GM20431 (cell line): ENCODE results near the gene TSPAN14.
"Not testable (repeated sequence)": the region's sequence is repeated elsewhere in the genome, so short reads cannot be mapped to it uniquely, and the experiment has no call there.

Experiments used
- in situ Hi-C: fragments of 300-500 bp; cut with MseI, MboI; formaldehyde crosslinking; loops from one replicate; pipeline ENCODE4 v1.15.0; 2020; ENCODE audit warnings: low sequenced_read_pairs; ENCODE audit not compliant: unreplicated experiment

Gene TSPAN14

GRCh38 chr10:80453842-80454512, at the start of gene TSPAN14:
Gene TSPAN14 (plus strand): TSS chr10:80454310. CDS start chr10:80489234, 34,924 bp downstream.
- in situ Hi-C loops, result no loop called here

- in situ Hi-C loops, result no loop called here
Measured at GRCh38 chr10:80405035-80405434, 49.1 kb upstream of the TSPAN14 start.

GRCh38 chr10:80405626-80406025, 48.5 kb upstream of the TSPAN14 start:
- in situ Hi-C loops, result no loop called here

- in situ Hi-C loops, result no loop called here
Measured at GRCh38 chr10:80406204-80406603, 47.9 kb upstream of the TSPAN14 start.

GRCh38 chr10:80407812-80408241, 46.3 kb upstream of the TSPAN14 start:
- in situ Hi-C loops, result no loop called here

GRCh38 chr10:80408242-80409101, 45.6 kb upstream of the TSPAN14 start, which contains the start of gene PRXL2A:
Gene PRXL2A (plus strand): TSS chr10:80408551. CDS start chr10:80420468, 11,917 bp downstream.
- in situ Hi-C loops, result no loop called here

- in situ Hi-C loops, result no loop called here
Measured at GRCh38 chr10:80409121-80409520, 45.0 kb upstream of the TSPAN14 start.

GRCh38 chr10:80410122-80410521, 44.0 kb upstream of the TSPAN14 start:
- in situ Hi-C loops, result no loop called here

- in situ Hi-C loops, result no loop called here
Measured at GRCh38 chr10:80410578-80411145, 43.4 kb upstream of the TSPAN14 start.

- in situ Hi-C loops, result no loop called here
Measured at GRCh38 chr10:80411267-80411668, 42.8 kb upstream of the TSPAN14 start.

- in situ Hi-C loops, result no loop called here
Measured at GRCh38 chr10:80411681-80412220, 42.4 kb upstream of the TSPAN14 start.

GRCh38 chr10:80412486-80412885, 41.6 kb upstream of the TSPAN14 start:
- in situ Hi-C loops, result no loop called here

GRCh38 chr10:80413271-80413996, 40.7 kb upstream of the TSPAN14 start:
- in situ Hi-C loops, result no loop called here

GRCh38 chr10:80414142-80414895, 39.8 kb upstream of the TSPAN14 start:
- in situ Hi-C loops, result no loop called here

- in situ Hi-C loops, result no loop called here
Measured at GRCh38 chr10:80415734-80416478, 38.2 kb upstream of the TSPAN14 start.

GRCh38 chr10:80416479-80417098, 37.5 kb upstream of the TSPAN14 start:
- in situ Hi-C loops, result no loop called here

- in situ Hi-C loops, result not testable (repeated sequence)
Measured at GRCh38 chr10:80417256-80417655, 36.9 kb upstream of the TSPAN14 start.

- in situ Hi-C loops, result no loop called here
Measured at GRCh38 chr10:80421050-80421706, 32.9 kb upstream of the TSPAN14 start.
